Left lung (tissue), 10 donors: Measurements from ENCODE around the gene SMO. TPM values are rescaled to one million over a fixed set of nuclear protein-coding genes. Genes with fewer than 3 reads are reported as not detected.

ENCODE experiments used
- ATAC-seq: fragments of 200-7000 bp; cut with Tn5 transposase; one replicate; pipeline ENCODE4 v1.9.1; 2020; ENCODE audit warnings: moderate library complexity
- DNase-seq, 4 donors: peaks; one replicate each; pipeline ENCODE4 v3.0.0-alpha.2; 2013 to 2020
- H3K27ac ChIP-seq, 2 donors: fragments of 200-600 bp; sonication (generic) in 1 of 2; one replicate each; pipeline versions ENCODE4 v1.5.0 to v1.8.0; 2020 to 2021
- H3K27me3 ChIP-seq, 2 donors: fragments of 200-600 bp; sonication (generic) in 1 of 2; one replicate each; pipeline versions ENCODE4 v1.5.0 to v1.8.0; 2020 to 2021
- H3K36me3 ChIP-seq, 2 donors: fragments of 200-600 bp; sonication (generic) in 1 of 2; one replicate each; pipeline versions ENCODE4 v1.5.0 to v1.8.0; 2020 to 2021
- H3K4me1 ChIP-seq, 2 donors: fragments of 200-600 bp; one replicate each; pipeline ENCODE4 v1.8.0; 2021
- H3K4me3 ChIP-seq, 2 donors: fragments of 200-600 bp; sonication (generic) in 1 of 2; one replicate each; pipeline versions ENCODE4 v1.5.0 to v1.8.0; 2020 to 2021; ENCODE audit warnings: mild to moderate bottlenecking in 1 of 2
- H3K9me3 ChIP-seq, 2 donors: fragments of 200-600 bp; sonication (generic) in 1 of 2; one replicate each; pipeline versions ENCODE4 v1.5.0 to v1.8.0; 2020 to 2021
- intact Hi-C, 2 donors: fragments of 100-400 bp; cut with DNase I; formaldehyde crosslinking; loops; one replicate each; pipeline versions ENCODE4 v1.11.2 to v1.14.2; 2022
- polyA plus RNA-seq, 6 donors: library from polyadenylated mRNA; unstranded; fragments of 120-200 nt; gene quantifications; one replicate each; pipeline ENCODE4 v1.2.1, GENCODE V29; 2013; ENCODE audit not compliant: insufficient read length in 6 of 6
- total RNA-seq, 2 donors: library from RNA; stranded (reverse); fragmentation: NEBNext Ultra II Directional; extraction: Animal tissue kit (Norgen Biotek cat#: 25700); gene quantifications; one replicate each; pipeline ENCODE4 v1.2.1, GENCODE V29; 2021
- TF ChIP-seq, protein P1 (sequence below), 2 donors: fragments of 200-600 bp; sonication (generic) in 1 of 2; IDR thresholded peaks; one replicate each; pipeline versions ENCODE4 v1.5.0 to v1.8.0; 2021; ENCODE audit warnings: antibody characterized with exemption in 2 of 2
- donor health status: DM: no; HTN: yes; CAD: no.
- donor health status: DM: no; HTN: no; CAD: no.

SMO gene
- total and polyA plus RNA-seq, 8 donors = 5.1 to 74.2 (median 57.8) TPM

DNA sequence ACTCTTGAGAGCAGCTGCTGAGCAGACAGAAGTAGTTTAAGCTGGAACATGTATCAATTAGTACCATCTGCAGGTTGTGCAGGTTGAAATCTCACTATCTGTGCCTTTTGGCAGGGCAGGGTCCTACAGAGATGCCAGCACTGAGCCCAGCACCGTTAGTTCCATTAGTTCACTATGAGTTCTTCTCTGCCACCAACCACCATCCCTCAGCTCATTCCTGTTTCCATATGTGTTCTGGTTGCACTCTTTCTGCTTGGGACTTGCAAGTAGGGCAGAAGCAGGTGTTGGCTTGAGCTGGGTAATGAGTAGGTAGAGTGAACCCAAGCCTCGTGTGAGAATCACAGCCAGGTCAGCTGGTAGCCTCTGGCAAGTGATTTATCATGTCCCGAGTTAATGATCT is 2.8 kb downstream of the SMO start:
- ATAC-seq (no peak), DNase-seq (no peak)
- H3K9me3 ChIP-seq = no peaks in the 10 kb centered on the region
- intact Hi-C loops = no loop called here
- H3K27ac ChIP-seq = no peak overlapping the region
- no peaks in the 10 kb centered on the region for H3K36me3 ChIP-seq
- TF ChIP-seq, protein P1, sequence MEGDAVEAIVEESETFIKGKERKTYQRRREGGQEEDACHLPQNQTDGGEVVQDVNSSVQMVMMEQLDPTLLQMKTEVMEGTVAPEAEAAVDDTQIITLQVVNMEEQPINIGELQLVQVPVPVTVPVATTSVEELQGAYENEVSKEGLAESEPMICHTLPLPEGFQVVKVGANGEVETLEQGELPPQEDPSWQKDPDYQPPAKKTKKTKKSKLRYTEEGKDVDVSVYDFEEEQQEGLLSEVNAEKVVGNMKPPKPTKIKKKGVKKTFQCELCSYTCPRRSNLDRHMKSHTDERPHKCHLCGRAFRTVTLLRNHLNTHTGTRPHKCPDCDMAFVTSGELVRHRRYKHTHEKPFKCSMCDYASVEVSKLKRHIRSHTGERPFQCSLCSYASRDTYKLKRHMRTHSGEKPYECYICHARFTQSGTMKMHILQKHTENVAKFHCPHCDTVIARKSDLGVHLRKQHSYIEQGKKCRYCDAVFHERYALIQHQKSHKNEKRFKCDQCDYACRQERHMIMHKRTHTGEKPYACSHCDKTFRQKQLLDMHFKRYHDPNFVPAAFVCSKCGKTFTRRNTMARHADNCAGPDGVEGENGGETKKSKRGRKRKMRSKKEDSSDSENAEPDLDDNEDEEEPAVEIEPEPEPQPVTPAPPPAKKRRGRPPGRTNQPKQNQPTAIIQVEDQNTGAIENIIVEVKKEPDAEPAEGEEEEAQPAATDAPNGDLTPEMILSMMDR (IDR thresholded peaks at IDR 0.05) = no peak
- peaks cover 22 to 68% of the 10 kb centered on the region in 2 donors for H3K27me3 ChIP-seq
- H3K4me3 ChIP-seq = no peak overlapping the region
- peaks cover 0 to 20% of the 10 kb centered on the region in 2 donors for H3K4me1 ChIP-seq

DNA sequence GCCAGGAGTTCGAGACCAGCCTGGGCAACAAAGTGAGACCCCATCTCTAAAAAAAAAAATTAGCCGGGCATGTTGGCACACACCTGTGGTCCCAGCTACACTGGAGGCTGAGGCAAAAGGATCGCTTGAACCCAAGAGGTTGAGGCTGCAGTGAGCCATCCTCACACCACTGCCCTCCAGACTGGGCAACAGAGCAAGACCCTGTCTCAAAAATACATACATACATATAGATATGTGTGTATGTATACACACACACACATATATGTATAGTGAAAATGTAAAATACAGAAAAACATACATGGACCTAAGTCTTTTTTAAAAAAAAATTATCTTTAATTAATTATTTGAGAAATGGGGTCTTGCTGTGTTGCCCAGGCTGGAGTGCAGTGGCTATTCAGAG is 5.5 kb downstream of the SMO start:
- no peak overlapping the region for H3K27ac ChIP-seq
- H3K9me3 ChIP-seq = no peaks in the 10 kb centered on the region
- H3K27me3 ChIP-seq = peaks cover 7 to 43% of the 10 kb centered on the region in 2 donors
- H3K36me3 ChIP-seq = no peaks in the 10 kb centered on the region
- peaks cover 0 to 9% of the 10 kb centered on the region in 2 donors for H3K4me1 ChIP-seq
- intact Hi-C loops = no loop called here
- no peak overlapping the region for H3K4me3 ChIP-seq
- ATAC-seq = no peak
- TF ChIP-seq, protein P1 (IDR thresholded peaks at IDR 0.05) = no peak
- no peak for DNase-seq

DNA sequence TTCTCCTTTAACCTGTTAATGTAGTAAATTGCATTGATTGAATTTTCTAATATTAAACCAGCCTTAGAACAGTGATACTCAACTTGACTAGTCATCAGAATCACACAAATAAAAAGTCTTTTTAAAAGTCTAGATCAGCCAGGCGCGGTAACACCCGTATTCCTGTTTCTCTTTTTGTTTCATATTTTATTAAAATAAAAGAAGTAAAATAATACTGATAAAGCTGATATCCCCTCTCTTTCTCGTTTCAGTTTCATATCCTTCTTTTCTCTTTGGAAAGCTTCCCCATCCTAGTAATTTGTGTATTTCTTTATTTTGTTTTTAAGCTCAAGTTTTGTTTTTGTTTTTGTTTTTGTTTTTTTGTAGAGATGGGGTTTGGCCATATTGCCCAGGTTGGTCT is 9.3 kb downstream of the SMO start:
- Histone ChIP-seq H3K9me3 (no peaks in the 10 kb centered on the region), H3K36me3 (no peaks in the 10 kb centered on the region), H3K4me1 (no peaks in the 10 kb centered on the region), H3K27me3 (peaks cover 0 to 4% of the 10 kb centered on the region in 2 donors), H3K27ac (no peak overlapping the region), H3K4me3 (no peak overlapping the region)
- DNase-seq (peak in 1 of 4 donors; percentile 3), ATAC-seq (no peak)
- TF ChIP-seq, protein P1 (IDR thresholded peaks at IDR 0.05) = no peak
- intact Hi-C loops = no loop called here

DNA sequence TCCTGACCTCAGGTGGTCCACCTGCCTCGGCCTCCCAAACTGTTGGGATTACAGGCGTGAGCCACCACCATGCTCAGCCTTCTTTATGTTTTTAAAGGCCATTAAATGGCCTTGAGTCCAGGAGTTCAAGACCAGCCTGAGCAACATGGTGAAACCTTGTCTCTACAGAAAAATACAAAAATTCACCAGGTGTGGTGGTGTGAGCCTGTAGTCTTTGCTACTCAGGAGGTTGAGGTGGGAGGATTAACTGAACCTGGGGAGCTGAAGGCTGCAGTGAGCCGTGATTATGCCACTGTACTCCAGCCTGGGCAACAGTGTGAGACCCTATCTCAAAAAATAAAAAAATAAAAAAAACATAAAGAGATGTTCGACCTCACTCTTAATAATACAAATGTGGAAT is 11.0 kb downstream of the SMO start:
- intact Hi-C loops = no loop called here
- H3K4me1 ChIP-seq = no peaks in the 10 kb centered on the region
- TF ChIP-seq, protein P1 (IDR thresholded peaks at IDR 0.05) = no peak
- no peak overlapping the region for H3K27ac ChIP-seq
- H3K9me3 ChIP-seq = no peaks in the 10 kb centered on the region
- DNase-seq (no peak), ATAC-seq (no peak)
- no peaks in the 10 kb centered on the region for H3K36me3 ChIP-seq
- no peaks in the 10 kb centered on the region for H3K27me3 ChIP-seq
- H3K4me3 ChIP-seq = no peak overlapping the region

DNA sequence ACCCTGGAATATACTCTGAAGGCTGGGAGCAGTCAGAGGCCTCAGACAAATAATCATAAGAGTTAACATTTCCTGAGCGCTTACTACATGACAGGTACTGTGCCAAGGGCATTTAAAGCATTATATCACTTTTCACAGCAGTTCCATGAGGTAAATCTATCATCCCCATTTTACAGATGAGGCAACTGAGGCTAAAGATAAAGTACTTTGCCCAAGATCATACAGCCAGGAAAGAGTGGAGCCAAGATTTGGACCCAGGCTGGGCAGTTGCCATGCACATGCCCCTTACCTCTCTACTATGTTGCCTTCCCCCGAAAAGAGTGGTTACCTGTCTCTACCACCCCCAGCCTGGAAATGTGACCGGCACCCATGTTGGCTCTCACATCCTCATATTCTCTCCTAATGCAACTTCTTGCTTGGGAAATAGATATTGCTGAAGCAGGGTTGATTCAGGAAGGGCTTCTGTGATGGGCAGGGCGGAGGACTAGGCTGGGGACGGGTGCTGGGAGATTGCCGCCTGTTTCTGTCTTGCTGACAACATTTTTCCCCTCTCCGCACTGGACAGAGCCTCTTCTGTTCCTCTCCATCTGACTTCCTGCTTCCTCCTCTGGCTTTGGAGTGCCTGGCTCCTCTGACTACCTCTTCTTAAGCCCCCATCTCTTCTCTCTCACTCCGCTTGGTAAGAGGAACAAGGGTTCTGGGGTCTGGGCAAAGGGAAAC is 13.8 kb downstream of the SMO start:
- DNase-seq (peak in 1 of 4 donors; percentile 30), ATAC-seq (no peak)
- no peak overlapping the region for H3K27ac ChIP-seq
- H3K27me3 ChIP-seq = no peaks in the 10 kb centered on the region
- no peaks in the 10 kb centered on the region for H3K9me3 ChIP-seq
- intact Hi-C loops = no loop called here
- TF ChIP-seq, protein P1 (IDR thresholded peaks at IDR 0.05) = no peak
- no peaks in the 10 kb centered on the region for H3K4me1 ChIP-seq
- no peaks in the 10 kb centered on the region for H3K36me3 ChIP-seq
- no peak overlapping the region for H3K4me3 ChIP-seq
